ENCODE data around the gene RPAP2.
"Not testable (repeated sequence)": the region's sequence is repeated elsewhere in the genome, so short reads cannot be mapped to it uniquely, and the experiment has no call there.

RPAP2 gene

DNA sequence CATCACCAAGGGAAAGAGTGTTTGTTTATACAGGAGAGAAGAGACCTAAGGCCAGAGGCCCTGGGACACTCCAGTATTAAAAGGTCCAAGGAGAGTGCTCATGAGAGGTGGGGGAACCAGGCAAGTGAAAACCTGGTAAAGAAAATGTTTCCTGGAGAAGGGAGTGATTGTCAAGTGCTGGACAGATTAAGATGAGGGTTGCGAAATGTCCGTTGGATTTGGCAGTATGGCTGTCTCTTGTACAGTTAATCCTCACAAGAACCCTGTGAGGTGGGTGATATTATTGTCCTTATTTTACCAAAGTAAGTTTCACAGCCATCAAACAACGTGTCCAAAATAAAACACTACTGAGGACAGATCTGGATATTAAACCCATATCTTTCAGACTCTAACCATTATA, 44.2 kb downstream of the RPAP2 start:
- no peaks in the 10 kb centered on the region for H3K9me3 ChIP-seq (ENCODE audit: control insufficient read depth in 1 of 2, low read length in 2 of 2)
- peaks cover 8 to 18% of the 10 kb centered on the region in 2 donors for H3K36me3 ChIP-seq (ENCODE audit: control insufficient read depth in 1 of 2, insufficient read depth in 2 of 2, low read length in 2 of 2)
- H3K4me3 ChIP-seq (ENCODE audit: low read depth in 1 of 2, low read length in 2 of 2), result no peak overlapping the region
- H3K9ac ChIP-seq (ENCODE audit: low read depth in 1 of 2, low read length in 2 of 2), result no peak overlapping the region
- no peak overlapping the region for H3K27ac ChIP-seq (ENCODE audit: low read depth, low read length)
- no peaks in the 10 kb centered on the region for H3K27me3 ChIP-seq (ENCODE audit: control insufficient read depth in 1 of 2, insufficient read depth in 2 of 2, low read length in 2 of 2)
- no peaks in the 10 kb centered on the region for H3K4me1 ChIP-seq (ENCODE audit: control insufficient read depth in 1 of 2, insufficient read depth in 2 of 2, low read length in 2 of 2)

DNA sequence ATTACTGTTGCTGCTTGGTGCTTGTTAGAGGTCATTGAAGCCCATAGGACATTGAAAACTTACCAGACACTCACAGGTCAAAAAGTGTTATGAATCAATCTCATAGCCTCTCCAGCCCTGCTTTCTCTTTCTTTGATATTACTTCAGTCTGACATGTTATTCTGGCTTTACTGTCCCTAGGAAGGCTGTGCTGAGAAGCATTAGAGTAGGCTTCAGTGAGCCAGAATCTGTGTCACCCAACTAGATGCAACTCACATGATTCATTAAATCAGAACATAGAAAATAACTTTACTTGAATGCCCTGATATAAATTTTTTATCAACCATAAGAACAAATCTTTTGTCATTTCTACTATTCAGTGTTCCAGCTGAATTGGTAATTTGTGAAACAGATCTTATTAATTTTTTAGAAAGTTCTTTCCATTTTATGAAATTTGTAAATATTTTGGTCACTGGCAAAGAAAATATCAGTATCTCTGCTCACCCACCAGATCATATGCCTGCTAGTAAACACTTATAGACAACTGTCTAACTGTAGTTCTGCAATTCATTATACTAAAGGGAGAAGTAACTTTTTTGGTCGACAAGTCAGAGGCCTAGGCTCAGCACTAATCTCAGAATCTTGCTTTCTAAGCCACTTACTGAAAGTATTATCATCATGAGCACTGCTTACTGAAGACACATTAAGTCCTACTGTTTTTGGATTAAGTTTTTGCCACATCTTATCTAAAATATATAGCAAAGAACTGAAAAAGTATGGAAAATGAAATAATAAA, 48.2 kb downstream of the RPAP2 start:
- H3K9me3 ChIP-seq (ENCODE audit: control insufficient read depth in 1 of 2, low read length in 2 of 2), result no peaks in the 10 kb centered on the region
- H3K27ac ChIP-seq (ENCODE audit: low read depth, low read length), result no peak overlapping the region
- H3K4me1 ChIP-seq (ENCODE audit: control insufficient read depth in 1 of 2, insufficient read depth in 2 of 2, low read length in 2 of 2), result no peaks in the 10 kb centered on the region
- H3K36me3 ChIP-seq (ENCODE audit: control insufficient read depth in 1 of 2, insufficient read depth in 2 of 2, low read length in 2 of 2), result peaks cover 18 to 26% of the 10 kb centered on the region in 2 donors
- H3K27me3 ChIP-seq (ENCODE audit: control insufficient read depth in 1 of 2, insufficient read depth in 2 of 2, low read length in 2 of 2), result no peaks in the 10 kb centered on the region
- no peak overlapping the region for H3K9ac ChIP-seq (ENCODE audit: low read depth in 1 of 2, low read length in 2 of 2)
- no peak overlapping the region for H3K4me3 ChIP-seq (ENCODE audit: low read depth in 1 of 2, low read length in 2 of 2)

DNA sequence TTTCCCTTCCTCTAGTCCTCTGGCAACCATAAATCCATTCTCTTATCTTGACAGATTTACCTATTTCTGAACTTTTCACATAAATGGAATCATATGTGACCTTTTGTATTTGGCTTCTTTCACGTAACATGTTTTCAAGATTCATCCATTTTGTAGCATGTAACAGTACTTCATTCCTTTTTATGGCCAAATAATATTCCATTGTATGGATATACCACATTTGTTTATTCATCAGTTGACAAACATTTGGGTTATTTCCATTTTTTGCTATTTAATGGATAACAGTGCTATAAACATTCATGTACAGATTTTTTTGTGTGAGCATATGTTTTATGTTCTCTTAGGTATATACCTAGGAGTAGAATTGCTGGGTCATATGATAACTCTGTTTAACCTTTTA, 54.0 kb downstream of the RPAP2 start:
- Histone ChIP-seq H3K36me3 (ENCODE audit: control insufficient read depth in 1 of 2, insufficient read depth in 2 of 2, low read length in 2 of 2) (peaks cover 16 to 21% of the 10 kb centered on the region in 2 donors), H3K4me3 (ENCODE audit: low read depth in 1 of 2, low read length in 2 of 2) (no peak overlapping the region), H3K4me1 (ENCODE audit: control insufficient read depth in 1 of 2, insufficient read depth in 2 of 2, low read length in 2 of 2) (no peaks in the 10 kb centered on the region), H3K27me3 (ENCODE audit: control insufficient read depth in 1 of 2, insufficient read depth in 2 of 2, low read length in 2 of 2) (no peaks in the 10 kb centered on the region), H3K9me3 (ENCODE audit: control insufficient read depth in 1 of 2, low read length in 2 of 2) (peaks cover 3 to 4% of the 10 kb centered on the region in 2 donors), H3K27ac (ENCODE audit: low read depth, low read length) (no peak overlapping the region), H3K9ac (ENCODE audit: low read depth in 1 of 2, low read length in 2 of 2) (no peak overlapping the region)

DNA sequence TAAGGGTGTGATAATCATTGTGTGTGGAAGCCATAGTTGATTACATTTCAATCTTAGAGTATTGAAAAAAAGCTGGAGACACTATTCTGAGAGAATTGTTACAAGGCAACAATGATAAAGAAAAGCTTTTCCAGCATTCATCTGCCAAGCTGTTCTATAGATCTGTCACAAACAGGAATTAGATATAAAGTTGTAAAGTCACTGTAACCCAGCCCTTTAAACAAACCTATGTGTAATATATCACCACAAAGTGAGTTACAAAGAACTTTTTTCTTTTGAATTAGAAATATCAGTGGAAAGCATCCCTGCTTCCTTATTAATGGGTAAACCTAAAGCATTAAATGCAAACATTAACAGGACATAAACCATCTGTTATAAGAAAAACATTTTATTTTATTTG, 55.4 kb downstream of the RPAP2 start:
- Histone ChIP-seq H3K27ac (ENCODE audit: low read depth, low read length) (no peak overlapping the region), H3K4me3 (ENCODE audit: low read depth in 1 of 2, low read length in 2 of 2) (no peak overlapping the region), H3K9ac (ENCODE audit: low read depth in 1 of 2, low read length in 2 of 2) (no peak overlapping the region), H3K36me3 (ENCODE audit: control insufficient read depth in 1 of 2, insufficient read depth in 2 of 2, low read length in 2 of 2) (peaks cover 14 to 17% of the 10 kb centered on the region in 2 donors), H3K9me3 (ENCODE audit: control insufficient read depth in 1 of 2, low read length in 2 of 2) (peaks cover 3 to 4% of the 10 kb centered on the region in 2 donors), H3K27me3 (ENCODE audit: control insufficient read depth in 1 of 2, insufficient read depth in 2 of 2, low read length in 2 of 2) (no peaks in the 10 kb centered on the region), H3K4me1 (ENCODE audit: control insufficient read depth in 1 of 2, insufficient read depth in 2 of 2, low read length in 2 of 2) (no peaks in the 10 kb centered on the region)

DNA sequence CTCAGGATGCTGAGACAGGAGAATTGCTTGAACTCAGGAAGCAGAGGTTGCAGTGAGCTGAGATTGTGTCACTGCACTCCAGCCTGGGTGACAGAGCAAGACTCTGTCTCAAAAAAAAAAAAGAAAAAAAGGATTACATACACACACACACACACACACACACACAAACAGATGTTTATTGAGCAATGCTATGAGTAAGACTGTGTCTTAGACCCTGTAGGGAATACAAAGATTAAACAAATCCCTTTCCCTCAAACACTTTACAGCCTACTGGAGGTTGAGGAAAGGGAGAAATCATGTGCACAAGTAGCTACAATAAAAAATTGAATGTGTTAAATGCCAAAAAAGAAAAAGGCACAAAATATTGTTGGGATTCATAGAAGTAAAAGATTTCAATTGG, 58.1 kb downstream of the RPAP2 start:
- no peak overlapping the region for H3K27ac ChIP-seq (ENCODE audit: low read depth, low read length)
- H3K9me3 ChIP-seq (ENCODE audit: control insufficient read depth in 1 of 2, low read length in 2 of 2), result peaks cover 3 to 4% of the 10 kb centered on the region in 2 donors
- no peaks in the 10 kb centered on the region for H3K4me1 ChIP-seq (ENCODE audit: control insufficient read depth in 1 of 2, insufficient read depth in 2 of 2, low read length in 2 of 2)
- H3K9ac ChIP-seq (ENCODE audit: low read depth in 1 of 2, low read length in 2 of 2), result no peak overlapping the region
- H3K27me3 ChIP-seq (ENCODE audit: control insufficient read depth in 1 of 2, insufficient read depth in 2 of 2, low read length in 2 of 2), result no peaks in the 10 kb centered on the region
- no peak overlapping the region for H3K4me3 ChIP-seq (ENCODE audit: low read depth in 1 of 2, low read length in 2 of 2)
- peaks cover 7 to 11% of the 10 kb centered on the region in 2 donors for H3K36me3 ChIP-seq (ENCODE audit: control insufficient read depth in 1 of 2, insufficient read depth in 2 of 2, low read length in 2 of 2)

DNA sequence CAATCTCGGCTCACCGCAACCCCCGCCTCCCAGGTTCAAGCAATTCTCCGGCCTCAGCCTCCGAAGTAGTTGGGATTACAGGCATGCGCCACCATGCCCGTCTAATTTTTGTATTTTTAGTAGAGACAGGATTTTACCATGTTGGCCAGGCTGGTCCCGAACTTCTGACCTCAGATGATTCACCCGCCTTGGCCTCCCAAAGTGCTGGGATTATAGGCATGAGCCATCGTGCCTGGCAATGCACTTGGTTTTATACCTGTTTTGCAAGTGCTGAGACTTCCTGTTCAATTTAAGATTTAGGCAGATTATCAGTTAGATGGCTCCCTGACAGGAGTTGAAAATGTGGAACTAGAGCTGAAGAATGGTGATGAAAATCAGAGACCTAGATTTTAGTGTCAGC, 60.5 kb downstream of the RPAP2 start:
- not testable (repeated sequence) for H3K27me3 ChIP-seq (ENCODE audit: control insufficient read depth in 1 of 2, insufficient read depth in 2 of 2, low read length in 2 of 2); H3K9ac ChIP-seq (ENCODE audit: low read depth in 1 of 2, low read length in 2 of 2); H3K4me3 ChIP-seq (ENCODE audit: low read depth in 1 of 2, low read length in 2 of 2); H3K9me3 ChIP-seq (ENCODE audit: control insufficient read depth in 1 of 2, low read length in 2 of 2); H3K27ac ChIP-seq (ENCODE audit: low read depth, low read length); H3K4me1 ChIP-seq (ENCODE audit: control insufficient read depth in 1 of 2, insufficient read depth in 2 of 2, low read length in 2 of 2); H3K36me3 ChIP-seq (ENCODE audit: control insufficient read depth in 1 of 2, insufficient read depth in 2 of 2, low read length in 2 of 2)

DNA sequence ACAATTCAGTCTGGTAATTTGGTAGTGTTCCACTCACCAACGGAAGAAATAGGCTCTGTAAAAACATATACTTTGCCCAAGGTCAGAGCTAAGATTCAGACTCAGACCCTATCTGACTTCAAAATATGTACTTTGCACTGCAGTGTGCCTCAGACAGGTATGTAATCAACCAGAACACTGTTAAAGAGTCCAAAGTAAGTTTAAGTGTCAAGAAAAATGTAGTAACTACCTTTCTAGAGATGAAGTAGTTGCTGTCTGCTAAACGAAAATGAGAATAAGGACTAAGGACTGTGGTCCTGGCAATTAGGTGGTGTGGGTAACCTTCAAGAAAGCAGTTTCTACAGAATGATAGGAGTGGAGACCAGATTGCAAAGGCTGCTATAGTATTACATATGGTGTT, 61.1 kb downstream of the RPAP2 start:
- no peak overlapping the region for H3K4me3 ChIP-seq (ENCODE audit: low read depth in 1 of 2, low read length in 2 of 2)
- no peak overlapping the region for H3K9ac ChIP-seq (ENCODE audit: low read depth in 1 of 2, low read length in 2 of 2)
- no peaks in the 10 kb centered on the region for H3K4me1 ChIP-seq (ENCODE audit: control insufficient read depth in 1 of 2, insufficient read depth in 2 of 2, low read length in 2 of 2)
- peaks cover 0 to 7% of the 10 kb centered on the region in 2 donors for H3K36me3 ChIP-seq (ENCODE audit: control insufficient read depth in 1 of 2, insufficient read depth in 2 of 2, low read length in 2 of 2)
- H3K27ac ChIP-seq (ENCODE audit: low read depth, low read length), result no peak overlapping the region
- H3K27me3 ChIP-seq (ENCODE audit: control insufficient read depth in 1 of 2, insufficient read depth in 2 of 2, low read length in 2 of 2), result no peaks in the 10 kb centered on the region
- H3K9me3 ChIP-seq (ENCODE audit: control insufficient read depth in 1 of 2, low read length in 2 of 2), result no peaks in the 10 kb centered on the region

DNA sequence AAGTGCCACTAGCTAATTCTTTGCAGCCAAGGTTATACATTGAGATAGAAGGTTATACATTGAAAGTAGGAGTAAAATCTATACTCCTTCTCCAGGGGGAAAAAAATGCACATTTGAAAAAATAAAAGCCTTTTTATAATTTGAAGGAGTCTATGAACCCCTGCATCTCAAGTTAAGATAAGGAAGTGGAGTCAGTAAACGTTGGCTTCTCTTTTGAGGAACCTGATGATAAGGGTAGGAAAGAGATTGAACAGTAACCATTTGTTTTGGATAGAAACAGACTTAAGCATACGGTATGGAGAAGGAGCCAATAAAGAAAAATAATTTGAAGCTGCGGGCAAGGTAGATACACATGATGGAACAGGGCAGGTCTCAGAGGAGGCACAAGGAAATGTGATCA, 64.1 kb downstream of the RPAP2 start:
- H3K4me1 ChIP-seq (ENCODE audit: control insufficient read depth in 1 of 2, insufficient read depth in 2 of 2, low read length in 2 of 2), result peaks cover 0 to 4% of the 10 kb centered on the region in 2 donors
- H3K27ac ChIP-seq (ENCODE audit: low read depth, low read length), result no peak overlapping the region
- H3K36me3 ChIP-seq (ENCODE audit: control insufficient read depth in 1 of 2, insufficient read depth in 2 of 2, low read length in 2 of 2), result peaks cover 0 to 5% of the 10 kb centered on the region in 2 donors
- no peaks in the 10 kb centered on the region for H3K9me3 ChIP-seq (ENCODE audit: control insufficient read depth in 1 of 2, low read length in 2 of 2)
- H3K9ac ChIP-seq (ENCODE audit: low read depth in 1 of 2, low read length in 2 of 2), result no peak overlapping the region
- no peaks in the 10 kb centered on the region for H3K27me3 ChIP-seq (ENCODE audit: control insufficient read depth in 1 of 2, insufficient read depth in 2 of 2, low read length in 2 of 2)
- H3K4me3 ChIP-seq (ENCODE audit: low read depth in 1 of 2, low read length in 2 of 2), result no peak overlapping the region

DNA sequence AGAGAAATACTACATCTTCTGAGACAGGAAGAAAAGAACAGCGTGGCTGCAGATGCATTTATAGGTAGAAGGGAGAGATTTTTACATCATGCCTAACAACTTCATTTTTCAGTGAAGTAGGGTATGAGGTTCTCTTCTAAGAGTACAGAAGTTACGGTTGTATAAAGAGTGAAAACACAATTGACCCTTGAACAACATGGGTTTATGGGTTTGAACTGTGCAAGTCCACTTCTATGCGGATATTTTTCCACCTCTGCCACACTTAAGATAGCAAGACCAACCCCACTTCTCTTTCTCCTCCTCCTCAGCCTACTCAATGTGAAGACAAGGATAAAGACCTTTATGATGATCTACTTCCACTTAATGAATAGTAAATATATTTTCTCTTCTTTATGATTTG, 64.5 kb downstream of the RPAP2 start:
- no peak overlapping the region for H3K9ac ChIP-seq (ENCODE audit: low read depth in 1 of 2, low read length in 2 of 2)
- H3K27ac ChIP-seq (ENCODE audit: low read depth, low read length), result no peak overlapping the region
- H3K36me3 ChIP-seq (ENCODE audit: control insufficient read depth in 1 of 2, insufficient read depth in 2 of 2, low read length in 2 of 2), result peaks cover 0 to 4% of the 10 kb centered on the region in 2 donors
- H3K4me3 ChIP-seq (ENCODE audit: low read depth in 1 of 2, low read length in 2 of 2), result no peak overlapping the region
- H3K27me3 ChIP-seq (ENCODE audit: control insufficient read depth in 1 of 2, insufficient read depth in 2 of 2, low read length in 2 of 2), result no peaks in the 10 kb centered on the region
- no peaks in the 10 kb centered on the region for H3K9me3 ChIP-seq (ENCODE audit: control insufficient read depth in 1 of 2, low read length in 2 of 2)
- peaks cover 0 to 4% of the 10 kb centered on the region in 2 donors for H3K4me1 ChIP-seq (ENCODE audit: control insufficient read depth in 1 of 2, insufficient read depth in 2 of 2, low read length in 2 of 2)

DNA sequence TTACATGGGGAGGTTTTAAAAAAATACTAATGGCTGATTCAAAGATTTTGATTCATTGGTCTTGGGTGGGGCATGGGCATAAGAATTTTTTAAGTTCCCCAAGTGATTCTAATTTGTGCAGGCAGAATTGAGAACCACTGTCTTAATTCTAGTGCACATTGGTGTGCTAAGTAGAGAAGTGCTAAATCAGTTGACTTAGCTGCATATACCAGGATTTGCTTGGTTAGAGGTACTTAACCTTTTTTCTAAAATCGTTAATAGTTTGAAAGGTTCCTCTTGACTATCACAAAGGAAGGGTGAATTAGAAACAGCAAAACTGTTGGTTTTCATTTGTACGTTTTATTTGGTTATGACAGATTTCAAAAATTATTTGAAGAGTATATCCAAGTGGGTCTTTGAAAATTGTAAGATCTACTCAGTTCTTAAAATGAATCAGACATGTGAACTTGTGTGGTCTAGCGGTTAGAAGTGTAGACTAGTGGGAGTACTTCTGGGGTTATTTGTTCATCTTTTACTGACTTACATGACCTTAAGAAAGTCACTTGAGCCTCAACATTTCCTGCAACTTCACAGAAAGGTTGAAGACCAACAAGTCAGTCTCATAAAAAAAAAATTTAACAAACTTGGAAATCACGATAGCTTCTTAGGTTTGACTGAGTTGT, 66.7 kb downstream of the RPAP2 start:
- Histone ChIP-seq H3K36me3 (ENCODE audit: control insufficient read depth in 1 of 2, insufficient read depth in 2 of 2, low read length in 2 of 2) (no peaks in the 10 kb centered on the region), H3K9me3 (ENCODE audit: control insufficient read depth in 1 of 2, low read length in 2 of 2) (no peaks in the 10 kb centered on the region), H3K27me3 (ENCODE audit: control insufficient read depth in 1 of 2, insufficient read depth in 2 of 2, low read length in 2 of 2) (no peaks in the 10 kb centered on the region), H3K4me3 (ENCODE audit: low read depth in 1 of 2, low read length in 2 of 2) (no peak overlapping the region), H3K9ac (ENCODE audit: low read depth in 1 of 2, low read length in 2 of 2) (no peak overlapping the region), H3K4me1 (ENCODE audit: control insufficient read depth in 1 of 2, insufficient read depth in 2 of 2, low read length in 2 of 2) (peaks cover 0 to 4% of the 10 kb centered on the region in 2 donors), H3K27ac (ENCODE audit: low read depth, low read length) (no peak overlapping the region)
